HG03575 (cell line): ENCODE data around the gene PPP4C.
"Not testable (repeated sequence)": the region's sequence is repeated elsewhere in the genome, so short reads cannot be mapped to it uniquely, and the experiment has no call there.

Experiments used
- ATAC-seq: cut with Tn5 transposase; IDR thresholded peaks from one replicate; pipeline ENCODE4 v1.9.1; 2021; ENCODE audit not compliant: unreplicated experiment, insufficient number of reproducible peaks, low FRiP score; ENCODE audit errors: extremely low read depth

The PPP4C gene

GRCh38 chr16:30091474-30092372 lies 15.9 kb downstream of the PPP4C start, which contains the start of gene TBX6:
Gene TBX6 (minus strand): TSS chr16:30091924. CDS start chr16:30091193, 731 bp downstream.
- no peak for ATAC-seq

GRCh38 chr16:30092373-30093010 lies 16.7 kb downstream of the PPP4C start:
- no peak for ATAC-seq

- ATAC-seq = no peak
Observed at GRCh38 chr16:30094541-30095165, 18.9 kb downstream of the PPP4C start.

GRCh38 chr16:30095166-30096078 lies 19.6 kb downstream of the PPP4C start:
- no peak for ATAC-seq

- no peak for ATAC-seq
Observed at GRCh38 chr16:30096105-30096861, 20.5 kb downstream of the PPP4C start, which contains the start of gene YPEL3. Gene YPEL3 (minus strand): TSS chr16:30096213. CDS start chr16:30095482, 731 bp downstream.

GRCh38 chr16:30096862-30097563 lies 21.2 kb downstream of the PPP4C start:
- no peak for ATAC-seq

GRCh38 chr16:30104090-30104489 lies 28.3 kb downstream of the PPP4C start:
- no peak for ATAC-seq

- no peak for ATAC-seq
Observed at GRCh38 chr16:30104492-30104891, 28.7 kb downstream of the PPP4C start.

- no peak for ATAC-seq
Observed at GRCh38 chr16:30108059-30108850, 32.5 kb downstream of the PPP4C start.

GRCh38 chr16:30110661-30111060 lies 34.9 kb downstream of the PPP4C start:
- ATAC-seq = no peak

- no peak for ATAC-seq
Observed at GRCh38 chr16:30112197-30113030, 36.6 kb downstream of the PPP4C start.

GRCh38 chr16:30113031-30113710 lies 37.4 kb downstream of the PPP4C start, which contains the start of gene GDPD3:
Gene GDPD3 (minus strand): TSS chr16:30113537. CDS start chr16:30113478, 59 bp downstream.
- ATAC-seq = no peak

GRCh38 chr16:30113711-30114333 lies 38.0 kb downstream of the PPP4C start:
- no peak for ATAC-seq

- ATAC-seq = no peak
Observed at GRCh38 chr16:30114411-30114810, 38.6 kb downstream of the PPP4C start.

- ATAC-seq = not testable (repeated sequence)
Observed at GRCh38 chr16:30114833-30115232, 39.0 kb downstream of the PPP4C start.
